HG02938 (cell line): ENCODE results near the gene LYSMD3.
"Not testable (repeated sequence)": the region's sequence is repeated elsewhere in the genome, so short reads cannot be mapped to it uniquely, and the experiment has no call there.

Experiments
- ATAC-seq: cut with Tn5 transposase; IDR thresholded peaks from one replicate; pipeline ENCODE4 v1.9.1; 2021; ENCODE audit warnings: mild to moderate bottlenecking, moderate library complexity; ENCODE audit not compliant: unreplicated experiment

The LYSMD3 gene

GRCh38 chr5:90529194-90529938 is at the start of gene LYSMD3:
LYSMD3 (minus strand) TSS chr5:90529584; CDS start chr5:90525289, 4,295 bp downstream.
- ATAC-seq, result peak; percentile 84

GRCh38 chr5:90576566-90576965 is 47.2 kb upstream of the LYSMD3 start:
- not testable (repeated sequence) for ATAC-seq

GRCh38 chr5:90575712-90576111 is 46.3 kb upstream of the LYSMD3 start:
- ATAC-seq, result no peak

- no peak for ATAC-seq
Observed at GRCh38 chr5:90571147-90571773, 41.9 kb upstream of the LYSMD3 start.

- no peak for ATAC-seq
Observed at GRCh38 chr5:90570034-90570433, 40.6 kb upstream of the LYSMD3 start.

- peak; percentile 88 for ATAC-seq
Observed at GRCh38 chr5:90569084-90569483, 39.7 kb upstream of the LYSMD3 start.

GRCh38 chr5:90565491-90565890 is 36.1 kb upstream of the LYSMD3 start:
- ATAC-seq, result no peak

GRCh38 chr5:90563108-90563507 is 33.7 kb upstream of the LYSMD3 start:
- ATAC-seq, result no peak

GRCh38 chr5:90562341-90562740 is 33.0 kb upstream of the LYSMD3 start:
- no peak for ATAC-seq

GRCh38 chr5:90561766-90562165 is 32.4 kb upstream of the LYSMD3 start:
- no peak for ATAC-seq

GRCh38 chr5:90560771-90561170 is 31.4 kb upstream of the LYSMD3 start:
- no peak for ATAC-seq

- ATAC-seq, result no peak
Observed at GRCh38 chr5:90558344-90559192, 29.2 kb upstream of the LYSMD3 start, which contains the start of gene ADGRV1. ADGRV1 (plus strand) TSS chr5:90558797; CDS start chr5:90558896, 99 bp downstream.

GRCh38 chr5:90557871-90558270 is 28.5 kb upstream of the LYSMD3 start:
- no peak for ATAC-seq

GRCh38 chr5:90557391-90557790 is 28.0 kb upstream of the LYSMD3 start:
- ATAC-seq, result no peak

- ATAC-seq, result no peak
Observed at GRCh38 chr5:90555666-90556065, 26.3 kb upstream of the LYSMD3 start.

GRCh38 chr5:90554358-90555006 is 25.1 kb upstream of the LYSMD3 start:
- no peak for ATAC-seq

GRCh38 chr5:90553711-90554110 is 24.3 kb upstream of the LYSMD3 start:
- ATAC-seq, result no peak

- ATAC-seq, result no peak
Observed at GRCh38 chr5:90551376-90551775, 22.0 kb upstream of the LYSMD3 start.

GRCh38 chr5:90550963-90551362 is 21.6 kb upstream of the LYSMD3 start:
- no peak for ATAC-seq

GRCh38 chr5:90549729-90550275 is 20.4 kb upstream of the LYSMD3 start:
- no peak for ATAC-seq

GRCh38 chr5:90549223-90549622 is 19.8 kb upstream of the LYSMD3 start:
- no peak for ATAC-seq
